Neural progenitor cell (in vitro differentiated cells): Measurements from ENCODE around the gene HINT3. TPM values are rescaled to one million over a fixed set of nuclear protein-coding genes. Genes with fewer than 3 reads are reported as not detected.

ENCODE experiments used
- DNase-seq: peaks from one replicate; pipeline ENCODE4 v3.0.0-alpha.2; 2016; ENCODE audit warnings: low spot score
- H2AFZ ChIP-seq: fragments of 200-600 bp; sonication (generic); replicated peaks from 2 replicates; pipeline ENCODE4 v1.6.1; 2016; ENCODE audit warnings: antibody characterized with exemption
- H3F3A ChIP-seq: fragments of 200-600 bp; sonication (generic); 2 replicates; pipeline ENCODE4 v1.6.1; 2016; ENCODE audit warnings: antibody characterized with exemption, low read depth
- H3K27ac ChIP-seq: fragments of 200-600 bp; sonication (generic); 2 replicates; pipeline ENCODE4 v1.5.1; 2016; ENCODE audit warnings: mild to moderate bottlenecking
- H3K27me3 ChIP-seq: fragments of 200-600 bp; sonication (generic); 2 replicates; pipeline ENCODE4 v1.6.1; 2016; ENCODE audit warnings: mild to moderate bottlenecking, moderate library complexity
- H3K36me3 ChIP-seq: fragments of 200-600 bp; sonication (generic); 2 replicates; pipeline ENCODE4 v1.5.1; 2016
- H3K4me1 ChIP-seq: fragments of 200-600 bp; sonication (generic); 2 replicates; pipeline ENCODE4 v1.6.1; 2016; ENCODE audit warnings: mixed run types
- H3K4me2 ChIP-seq: fragments of 200-600 bp; sonication (generic); 2 replicates; pipeline ENCODE4 v1.6.1; 2016
- H3K4me3 ChIP-seq: fragments of 200-600 bp; sonication (generic); 2 replicates; pipeline ENCODE4 v1.5.1; 2016
- H3K79me2 ChIP-seq: fragments of 200-600 bp; sonication (generic); 2 replicates; pipeline ENCODE4 v1.6.1; 2016; ENCODE audit warnings: low read depth
- H3K9ac ChIP-seq: fragments of 200-600 bp; sonication (generic); 2 replicates; pipeline ENCODE4 v1.6.1; 2016
- H3K9me3 ChIP-seq: fragments of 200-600 bp; sonication (generic); 2 replicates; pipeline ENCODE4 v1.5.1; 2016; ENCODE audit warnings: low read depth
- H4K20me1 ChIP-seq: fragments of 200-600 bp; sonication (generic); 2 replicates; pipeline ENCODE4 v1.6.1; 2016; ENCODE audit warnings: low read depth
- H3K27ac Mint-ChIP-seq: 3 replicates; pipeline ENCODE4 v1.8.0; 2021; ENCODE audit warnings: mixed read lengths
- H3K27me3 Mint-ChIP-seq: 2 replicates; pipeline ENCODE4 v1.8.0; 2022; ENCODE audit warnings: low read depth, mild to moderate bottlenecking, inconsistent platforms, moderate library complexity, mixed read lengths; ENCODE audit not compliant: insufficient read depth
- H3K36me3 Mint-ChIP-seq: 3 replicates; pipeline ENCODE4 v1.8.0; 2021; ENCODE audit warnings: mixed read lengths
- H3K4me1 Mint-ChIP-seq: 3 replicates; pipeline ENCODE4 v1.8.0; 2021; ENCODE audit warnings: mixed read lengths
- H3K4me3 Mint-ChIP-seq: 3 replicates; pipeline ENCODE4 v1.8.0; 2021; ENCODE audit warnings: mild to moderate bottlenecking, moderate library complexity, mixed read lengths
- H3K9me3 Mint-ChIP-seq: 3 replicates; pipeline ENCODE4 v1.8.0; 2020; ENCODE audit warnings: mixed read lengths
- CTCF ChIP-seq: fragments of 200-600 bp; sonication (generic); IDR thresholded peaks from 2 replicates; pipeline ENCODE4 v1.5.1; 2017; ENCODE audit warnings: antibody characterized with exemption, mild to moderate bottlenecking
- EZH2 ChIP-seq: fragments of 200-600 bp; sonication (generic); IDR thresholded peaks from 2 replicates; pipeline ENCODE4 v1.6.1; 2017; ENCODE audit warnings: antibody characterized with exemption, mild to moderate bottlenecking, moderate library complexity
- EZH2phosphoT487 ChIP-seq: fragments of 200-600 bp; sonication (generic); IDR thresholded peaks from 2 replicates; pipeline ENCODE4 v1.6.1; 2017; ENCODE audit warnings: antibody characterized with exemption
- total RNA-seq: library from RNA; depleted of rRNA; stranded (reverse); fragments of >200 nt; gene quantifications from 2 replicates; pipeline ENCODE4 v1.2.3, GENCODE V29; 2015; ENCODE audit warnings: low replicate concordance

The HINT3 gene
- total RNA-seq, 1 donor from 2014 or later = 29.6 TPM

- H3K9me3 Mint-ChIP-seq = no peaks in the 10 kb centered on the region
- H3K36me3 Mint-ChIP-seq = no peaks in the 10 kb centered on the region
- H3K9me3 ChIP-seq = no peaks in the 10 kb centered on the region
- H3K9ac ChIP-seq = no peak overlapping the region
- H3K27me3 ChIP-seq = no peaks in the 10 kb centered on the region
- H3K4me1 ChIP-seq = no peaks in the 10 kb centered on the region
- H3K4me1 Mint-ChIP-seq = no peaks in the 10 kb centered on the region
- H3K27me3 Mint-ChIP-seq = peaks cover 2% of the 10 kb centered on the region
- no peaks in the 10 kb centered on the region for H3K79me2 ChIP-seq
- no peak overlapping the region for H3K27ac ChIP-seq
- no peaks in the 10 kb centered on the region for H4K20me1 ChIP-seq
- H3K4me2 ChIP-seq = no peak overlapping the region
- H3F3A ChIP-seq = no peaks in the 10 kb centered on the region
- TF ChIP-seq EZH2 (no peak), CTCF (peak; percentile 62)
- H2AFZ ChIP-seq = no peak overlapping the region
- DNase-seq = peak; percentile 34
- no peaks in the 10 kb centered on the region for H3K36me3 ChIP-seq
- no peak overlapping the region for H3K4me3 ChIP-seq
- no peak overlapping the region for H3K27ac Mint-ChIP-seq
- no peak overlapping the region for H3K4me3 Mint-ChIP-seq
These were observed 17.8 kb downstream of the HINT3 start for GRCh38 chr6:125974214-125974866.

GRCh38 chr6:125979101-125979500 is 22.5 kb downstream of the HINT3 start:
- H3K4me3 ChIP-seq = no peak overlapping the region
- H2AFZ ChIP-seq = no peak overlapping the region
- Mint-ChIP-seq H3K36me3 (no peaks in the 10 kb centered on the region), H3K4me1 (no peaks in the 10 kb centered on the region), H3K27ac (no peak overlapping the region), H3K9me3 (no peaks in the 10 kb centered on the region), H3K27me3 (no peaks in the 10 kb centered on the region), H3K4me3 (no peak overlapping the region)
- H3K4me1 ChIP-seq = no peaks in the 10 kb centered on the region
- no peak overlapping the region for H3K9ac ChIP-seq
- H3K4me2 ChIP-seq = no peak overlapping the region
- no peak overlapping the region for H3K27ac ChIP-seq
- no peak for DNase-seq
- no peaks in the 10 kb centered on the region for H3K79me2 ChIP-seq
- no peaks in the 10 kb centered on the region for H3K27me3 ChIP-seq
- no peaks in the 10 kb centered on the region for H3K9me3 ChIP-seq
- TF ChIP-seq EZH2phosphoT487 = no peak
- TF ChIP-seq EZH2 = no peak
- no peak for TF ChIP-seq CTCF
- H3F3A ChIP-seq = no peaks in the 10 kb centered on the region
- no peaks in the 10 kb centered on the region for H4K20me1 ChIP-seq
- H3K36me3 ChIP-seq = no peaks in the 10 kb centered on the region

- Mint-ChIP-seq H3K9me3 (no peaks in the 10 kb centered on the region), H3K36me3 (no peaks in the 10 kb centered on the region), H3K27me3 (no peaks in the 10 kb centered on the region), H3K4me1 (no peaks in the 10 kb centered on the region), H3K4me3 (no peak overlapping the region), H3K27ac (no peak overlapping the region)
- TF ChIP-seq CTCF (no peak), EZH2phosphoT487 (no peak), EZH2 (no peak)
- peaks cover 6% of the 10 kb centered on the region for H3K4me1 ChIP-seq
- no peak overlapping the region for H3K4me2 ChIP-seq
- DNase-seq = no peak
- no peak overlapping the region for H3K4me3 ChIP-seq
- no peaks in the 10 kb centered on the region for H3K9me3 ChIP-seq
- H3K27me3 ChIP-seq = no peaks in the 10 kb centered on the region
- H3K79me2 ChIP-seq = peaks cover 11% of the 10 kb centered on the region
- H2AFZ ChIP-seq = no peak overlapping the region
- no peak overlapping the region for H3K9ac ChIP-seq
- H3K27ac ChIP-seq = no peak overlapping the region
- no peaks in the 10 kb centered on the region for H3K36me3 ChIP-seq
- H4K20me1 ChIP-seq = no peaks in the 10 kb centered on the region
- H3F3A ChIP-seq = peaks cover 4% of the 10 kb centered on the region
These were observed 25.1 kb downstream of the HINT3 start for GRCh38 chr6:125981571-125982185.
